ENCODE results near the gene AMBRA1. TPM values are rescaled to one million over a fixed set of nuclear protein-coding genes. Genes with fewer than 3 reads are reported as not detected.

The AMBRA1 gene
- total and polyA plus RNA-seq, 2 donors, result 8.7 to 20.6 TPM

- Histone ChIP-seq H3K27ac (ENCODE audit: low read depth in 1 of 2, low read length in 1 of 2) (no peak overlapping the region), H3K27me3 (ENCODE audit: control insufficient read depth in 2 of 2, insufficient read depth in 1 of 2, low read length in 1 of 2) (no peaks in the 10 kb centered on the region), H3K36me3 (ENCODE audit: control insufficient read depth in 2 of 2, insufficient read depth in 2 of 2, low read length in 1 of 2) (peaks cover 31 to 53% of the 10 kb centered on the region in 2 donors), H3K9me3 (ENCODE audit: control insufficient read depth in 2 of 2, insufficient read depth in 1 of 2, low read length in 1 of 2) (no peaks in the 10 kb centered on the region), H3K4me1 (ENCODE audit: control insufficient read depth in 2 of 2, insufficient read depth in 2 of 2, low read length in 2 of 2) (peaks cover 13 to 21% of the 10 kb centered on the region in 2 donors), H3K4me3 (ENCODE audit: low read length in 2 of 2) (no peak overlapping the region)
- 100% methylated on average over 1 of the region's 1 CpG for WGBS
- DNase-seq (ENCODE audit: low read depth in 6 of 9, low spot score in 9 of 9), result no peak
Measured at GRCh38 chr11:46508360-46508759, 85.5 kb downstream of the AMBRA1 start.

GRCh38 chr11:46506483-46506791 is 87.4 kb downstream of the AMBRA1 start:
- WGBS, result 93% methylated on average over 2 of the region's 2 CpGs
- DNase-seq (ENCODE audit: low read depth in 6 of 9, low spot score in 9 of 9), result no peak

GRCh38 chr11:46505741-46506482 is 87.9 kb downstream of the AMBRA1 start:
- peaks cover 34 to 52% of the 10 kb centered on the region in 2 donors for H3K36me3 ChIP-seq (ENCODE audit: control insufficient read depth in 2 of 2, insufficient read depth in 2 of 2, low read length in 1 of 2)
- peaks cover 13 to 21% of the 10 kb centered on the region in 2 donors for H3K4me1 ChIP-seq (ENCODE audit: control insufficient read depth in 2 of 2, insufficient read depth in 2 of 2, low read length in 2 of 2)
- no peak for DNase-seq (ENCODE audit: low read depth in 6 of 9, low spot score in 9 of 9)
- WGBS, result 83% methylated on average over 6 of the region's 6 CpGs
- no peak overlapping the region for H3K4me3 ChIP-seq (ENCODE audit: low read length in 2 of 2)
- H3K9me3 ChIP-seq (ENCODE audit: control insufficient read depth in 2 of 2, insufficient read depth in 1 of 2, low read length in 1 of 2), result no peaks in the 10 kb centered on the region
- H3K27me3 ChIP-seq (ENCODE audit: control insufficient read depth in 2 of 2, insufficient read depth in 1 of 2, low read length in 1 of 2), result no peaks in the 10 kb centered on the region
- H3K27ac ChIP-seq (ENCODE audit: low read depth in 1 of 2, low read length in 1 of 2), result peak overlapping the region; percentile 31 to 50

More at GRCh38 chr11:46506483-46506791, 87.4 kb downstream of the AMBRA1 start:
- Histone ChIP-seq H3K9me3 (ENCODE audit: control insufficient read depth in 2 of 2, insufficient read depth in 1 of 2, low read length in 1 of 2) (no peaks in the 10 kb centered on the region), H3K4me1 (ENCODE audit: control insufficient read depth in 2 of 2, insufficient read depth in 2 of 2, low read length in 2 of 2) (peaks cover 13 to 21% of the 10 kb centered on the region in 2 donors), H3K27ac (ENCODE audit: low read depth in 1 of 2, low read length in 1 of 2) (peak overlapping the region; percentile 31 to 50), H3K27me3 (ENCODE audit: control insufficient read depth in 2 of 2, insufficient read depth in 1 of 2, low read length in 1 of 2) (no peaks in the 10 kb centered on the region), H3K36me3 (ENCODE audit: control insufficient read depth in 2 of 2, insufficient read depth in 2 of 2, low read length in 1 of 2) (peaks cover 31 to 50% of the 10 kb centered on the region in 2 donors), H3K4me3 (ENCODE audit: low read length in 2 of 2) (no peak overlapping the region)

- H3K27ac ChIP-seq (ENCODE audit: low read depth in 1 of 2, low read length in 1 of 2), result peak overlapping the region; percentile 49 to 50
- peaks cover 35 to 57% of the 10 kb centered on the region in 2 donors for H3K36me3 ChIP-seq (ENCODE audit: control insufficient read depth in 2 of 2, insufficient read depth in 2 of 2, low read length in 1 of 2)
- no peak overlapping the region for H3K4me3 ChIP-seq (ENCODE audit: low read length in 2 of 2)
- DNase-seq (ENCODE audit: low read depth in 6 of 9, low spot score in 9 of 9), result peak in 1 of 9 donors; percentile 36
- 92% methylated on average over 3 of the region's 3 CpGs for WGBS
- peaks cover 13 to 21% of the 10 kb centered on the region in 2 donors for H3K4me1 ChIP-seq (ENCODE audit: control insufficient read depth in 2 of 2, insufficient read depth in 2 of 2, low read length in 2 of 2)
- H3K9me3 ChIP-seq (ENCODE audit: control insufficient read depth in 2 of 2, insufficient read depth in 1 of 2, low read length in 1 of 2), result no peaks in the 10 kb centered on the region
- no peaks in the 10 kb centered on the region for H3K27me3 ChIP-seq (ENCODE audit: control insufficient read depth in 2 of 2, insufficient read depth in 1 of 2, low read length in 1 of 2)
Measured at GRCh38 chr11:46504817-46505613, 88.8 kb downstream of the AMBRA1 start.

GRCh38 chr11:46499821-46500220 is 94.0 kb downstream of the AMBRA1 start:
- Histone ChIP-seq H3K36me3 (ENCODE audit: control insufficient read depth in 2 of 2, insufficient read depth in 2 of 2, low read length in 1 of 2) (peaks cover 13 to 36% of the 10 kb centered on the region in 2 donors), H3K4me3 (ENCODE audit: low read length in 2 of 2) (no peak overlapping the region), H3K27me3 (ENCODE audit: control insufficient read depth in 2 of 2, insufficient read depth in 1 of 2, low read length in 1 of 2) (no peaks in the 10 kb centered on the region), H3K4me1 (ENCODE audit: control insufficient read depth in 2 of 2, insufficient read depth in 2 of 2, low read length in 2 of 2) (peaks cover 3 to 7% of the 10 kb centered on the region in 2 donors), H3K27ac (ENCODE audit: low read depth in 1 of 2, low read length in 1 of 2) (no peak overlapping the region), H3K9me3 (ENCODE audit: control insufficient read depth in 2 of 2, insufficient read depth in 1 of 2, low read length in 1 of 2) (no peaks in the 10 kb centered on the region)
- DNase-seq (ENCODE audit: low read depth in 6 of 9, low spot score in 9 of 9), result no peak
- WGBS, result 98% methylated on average over 5 of the region's 5 CpGs

- no peaks in the 10 kb centered on the region for H3K4me1 ChIP-seq (ENCODE audit: control insufficient read depth in 2 of 2, insufficient read depth in 2 of 2, low read length in 2 of 2)
- no peak for DNase-seq (ENCODE audit: low read depth in 6 of 9, low spot score in 9 of 9)
- peaks cover 8 to 34% of the 10 kb centered on the region in 2 donors for H3K36me3 ChIP-seq (ENCODE audit: control insufficient read depth in 2 of 2, insufficient read depth in 2 of 2, low read length in 1 of 2)
- H3K27ac ChIP-seq (ENCODE audit: low read depth in 1 of 2, low read length in 1 of 2), result no peak overlapping the region
- no peaks in the 10 kb centered on the region for H3K9me3 ChIP-seq (ENCODE audit: control insufficient read depth in 2 of 2, insufficient read depth in 1 of 2, low read length in 1 of 2)
- H3K27me3 ChIP-seq (ENCODE audit: control insufficient read depth in 2 of 2, insufficient read depth in 1 of 2, low read length in 1 of 2), result no peaks in the 10 kb centered on the region
- WGBS, result 96% methylated on average over 2 of the region's 2 CpGs
- H3K4me3 ChIP-seq (ENCODE audit: low read length in 2 of 2), result no peak overlapping the region
Measured at GRCh38 chr11:46498968-46499367, 94.9 kb downstream of the AMBRA1 start.

- 98% methylated on average over 1 of the region's 1 CpG for WGBS
- no peak for DNase-seq (ENCODE audit: low read depth in 6 of 9, low spot score in 9 of 9)
- no peak overlapping the region for H3K27ac ChIP-seq (ENCODE audit: low read depth in 1 of 2, low read length in 1 of 2)
- H3K4me3 ChIP-seq (ENCODE audit: low read length in 2 of 2), result no peak overlapping the region
- H3K9me3 ChIP-seq (ENCODE audit: control insufficient read depth in 2 of 2, insufficient read depth in 1 of 2, low read length in 1 of 2), result no peaks in the 10 kb centered on the region
- H3K36me3 ChIP-seq (ENCODE audit: control insufficient read depth in 2 of 2, insufficient read depth in 2 of 2, low read length in 1 of 2), result peaks cover 16 to 34% of the 10 kb centered on the region in 2 donors
- H3K4me1 ChIP-seq (ENCODE audit: control insufficient read depth in 2 of 2, insufficient read depth in 2 of 2, low read length in 2 of 2), result no peaks in the 10 kb centered on the region
- no peaks in the 10 kb centered on the region for H3K27me3 ChIP-seq (ENCODE audit: control insufficient read depth in 2 of 2, insufficient read depth in 1 of 2, low read length in 1 of 2)
Measured at GRCh38 chr11:46498179-46498578, 95.6 kb downstream of the AMBRA1 start.

- no peaks in the 10 kb centered on the region for H3K27me3 ChIP-seq (ENCODE audit: control insufficient read depth in 2 of 2, insufficient read depth in 1 of 2, low read length in 1 of 2)
- H3K4me3 ChIP-seq (ENCODE audit: low read length in 2 of 2), result no peak overlapping the region
- DNase-seq (ENCODE audit: low read depth in 6 of 9, low spot score in 9 of 9), result no peak
- 95% methylated on average over 4 of the region's 4 CpGs for WGBS
- H3K4me1 ChIP-seq (ENCODE audit: control insufficient read depth in 2 of 2, insufficient read depth in 2 of 2, low read length in 2 of 2), result no peaks in the 10 kb centered on the region
- no peak overlapping the region for H3K27ac ChIP-seq (ENCODE audit: low read depth in 1 of 2, low read length in 1 of 2)
- H3K9me3 ChIP-seq (ENCODE audit: control insufficient read depth in 2 of 2, insufficient read depth in 1 of 2, low read length in 1 of 2), result no peaks in the 10 kb centered on the region
- peaks cover 16 to 36% of the 10 kb centered on the region in 2 donors for H3K36me3 ChIP-seq (ENCODE audit: control insufficient read depth in 2 of 2, insufficient read depth in 2 of 2, low read length in 1 of 2)
Measured at GRCh38 chr11:46497498-46497897, 96.3 kb downstream of the AMBRA1 start.

- WGBS, result 97% methylated on average over 9 of the region's 9 CpGs
- Histone ChIP-seq H3K27me3 (ENCODE audit: control insufficient read depth in 2 of 2, insufficient read depth in 1 of 2, low read length in 1 of 2) (no peaks in the 10 kb centered on the region), H3K4me1 (ENCODE audit: control insufficient read depth in 2 of 2, insufficient read depth in 2 of 2, low read length in 2 of 2) (peaks cover 0 to 3% of the 10 kb centered on the region in 2 donors), H3K36me3 (ENCODE audit: control insufficient read depth in 2 of 2, insufficient read depth in 2 of 2, low read length in 1 of 2) (peaks cover 15 to 41% of the 10 kb centered on the region in 2 donors), H3K4me3 (ENCODE audit: low read length in 2 of 2) (no peak overlapping the region), H3K27ac (ENCODE audit: low read depth in 1 of 2, low read length in 1 of 2) (no peak overlapping the region), H3K9me3 (ENCODE audit: control insufficient read depth in 2 of 2, insufficient read depth in 1 of 2, low read length in 1 of 2) (no peaks in the 10 kb centered on the region)
- DNase-seq (ENCODE audit: low read depth in 6 of 9, low spot score in 9 of 9), result no peak
Measured at GRCh38 chr11:46493791-46494190, 100.0 kb downstream of the AMBRA1 start.
